ENCODE results near the gene P2RY8.

P2RY8 gene

GRCh38 chrX:1472975-1473374 is 64.0 kb downstream of the P2RY8 start:
- DNase-seq (ENCODE audit: extremely low spot score, insufficient read length, low read depth) = no peak
- no peak for FAIRE-seq

GRCh38 chrX:1468250-1468772 is 68.7 kb downstream of the P2RY8 start:
- DNase-seq (ENCODE audit: extremely low spot score, insufficient read length, low read depth) (no peak), FAIRE-seq (peak; percentile 96)

GRCh38 chrX:1466971-1467561 is 69.9 kb downstream of the P2RY8 start:
- no peak for DNase-seq (ENCODE audit: extremely low spot score, insufficient read length, low read depth)
- FAIRE-seq = peak; percentile 97

GRCh38 chrX:1466232-1466661 is 70.7 kb downstream of the P2RY8 start:
- no peak for FAIRE-seq

GRCh38 chrX:1465286-1466231 is 71.4 kb downstream of the P2RY8 start:
- no peak for FAIRE-seq

More at GRCh38 chrX:1466232-1466661, 70.7 kb downstream of the P2RY8 start:
- no peak for DNase-seq (ENCODE audit: extremely low spot score, insufficient read length, low read depth)

GRCh38 chrX:1464971-1465285 is 72.1 kb downstream of the P2RY8 start:
- no peak for FAIRE-seq
- no peak for DNase-seq (ENCODE audit: extremely low spot score, insufficient read length, low read depth)

More at GRCh38 chrX:1465286-1466231, 71.4 kb downstream of the P2RY8 start:
- no peak for DNase-seq (ENCODE audit: extremely low spot score, insufficient read length, low read depth)

GRCh38 chrX:1464041-1464970 is 72.7 kb downstream of the P2RY8 start:
- DNase-seq (ENCODE audit: extremely low spot score, insufficient read length, low read depth) (no peak), FAIRE-seq (no peak)

- DNase-seq (ENCODE audit: extremely low spot score, insufficient read length, low read depth) (no peak), FAIRE-seq (no peak)
These were observed 73.4 kb downstream of the P2RY8 start for GRCh38 chrX:1463581-1463980.

GRCh38 chrX:1462596-1463251 is 74.3 kb downstream of the P2RY8 start:
- DNase-seq (ENCODE audit: extremely low spot score, insufficient read length, low read depth) (no peak), FAIRE-seq (no peak)

- no peak for FAIRE-seq
- no peak for DNase-seq (ENCODE audit: extremely low spot score, insufficient read length, low read depth)
These were observed 74.9 kb downstream of the P2RY8 start for GRCh38 chrX:1462110-1462509.

- FAIRE-seq (no peak), DNase-seq (ENCODE audit: extremely low spot score, insufficient read length, low read depth) (no peak)
These were observed 81.1 kb downstream of the P2RY8 start for GRCh38 chrX:1455948-1456280.

- DNase-seq (ENCODE audit: extremely low spot score, insufficient read length, low read depth) = peak; percentile 68
- FAIRE-seq = peak; percentile 79
These were observed 82.8 kb downstream of the P2RY8 start for GRCh38 chrX:1453951-1454785.

- FAIRE-seq (no peak), DNase-seq (ENCODE audit: extremely low spot score, insufficient read length, low read depth) (no peak)
These were observed 83.6 kb downstream of the P2RY8 start for GRCh38 chrX:1453395-1453783.

GRCh38 chrX:1452516-1453394 is 84.2 kb downstream of the P2RY8 start, which contains the start of gene ASMTL:
Gene ASMTL, minus strand, starts transcription at chrX:1452909. Its CDS starts 69 bp downstream, at chrX:1452840.
- DNase-seq (ENCODE audit: extremely low spot score, insufficient read length, low read depth) (peak; percentile 89), FAIRE-seq (peak; percentile 100)

- no peak for FAIRE-seq
- DNase-seq (ENCODE audit: extremely low spot score, insufficient read length, low read depth) = no peak
These were observed 85.1 kb downstream of the P2RY8 start for GRCh38 chrX:1451661-1452515.

- DNase-seq (ENCODE audit: extremely low spot score, insufficient read length, low read depth) (no peak), FAIRE-seq (no peak)
These were observed 85.7 kb downstream of the P2RY8 start for GRCh38 chrX:1451251-1451660.

Data from GM18507 (cell line).